ENCODE measurements around the gene PDXK. TPM values are rescaled to one million over a fixed set of nuclear protein-coding genes. Genes with fewer than 3 reads are reported as not detected.

PDXK gene
- total RNA-seq, 2 donors from 2014 or later, result 155 to 188 TPM

GRCh38 chr21:43771199-43771675, 52.3 kb downstream of the PDXK start:
- DNase-seq, result no peak
- no peak overlapping the region for H3K27ac ChIP-seq
- no peaks in the 10 kb centered on the region for H3K27me3 ChIP-seq
- intact Hi-C loops (cut with DNase I), result no loop called here
- TF ChIP-seq CTCF (IDR thresholded peaks at IDR 0.05), result no peak
- no peak overlapping the region for H3K9ac ChIP-seq (ENCODE audit: low read depth in 2 of 2, low read length in 2 of 2)
- H3K4me3 ChIP-seq, result no peak overlapping the region
- peaks cover 7% of the 10 kb centered on the region for H3K36me3 ChIP-seq
- H3K9me3 ChIP-seq, result no peaks in the 10 kb centered on the region
- peaks cover 15% of the 10 kb centered on the region for H3K4me1 ChIP-seq

GRCh38 chr21:43771698-43772424, 52.9 kb downstream of the PDXK start:
- Histone ChIP-seq H3K36me3 (peaks cover 7% of the 10 kb centered on the region), H3K9ac (ENCODE audit: low read depth in 2 of 2, low read length in 2 of 2) (no peak overlapping the region), H3K4me3 (no peak overlapping the region), H3K27me3 (no peaks in the 10 kb centered on the region), H3K9me3 (no peaks in the 10 kb centered on the region), H3K27ac (no peak overlapping the region), H3K4me1 (peaks cover 15% of the 10 kb centered on the region)
- intact Hi-C loops (cut with DNase I), result no loop called here
- no peak for TF ChIP-seq CTCF (IDR thresholded peaks at IDR 0.05)
- DNase-seq, result no peak

- Histone ChIP-seq H3K27me3 (no peaks in the 10 kb centered on the region), H3K4me1 (peaks cover 14% of the 10 kb centered on the region), H3K27ac (no peak overlapping the region), H3K9me3 (no peaks in the 10 kb centered on the region), H3K4me3 (no peak overlapping the region), H3K36me3 (peaks cover 7% of the 10 kb centered on the region), H3K9ac (ENCODE audit: low read depth in 2 of 2, low read length in 2 of 2) (no peak overlapping the region)
- intact Hi-C loops (cut with DNase I), result no loop called here
- no peak for DNase-seq
- no peak for TF ChIP-seq CTCF (IDR thresholded peaks at IDR 0.05)
Measured at GRCh38 chr21:43772425-43772821, 53.5 kb downstream of the PDXK start.

GRCh38 chr21:43774163-43774562, 55.2 kb downstream of the PDXK start:
- Histone ChIP-seq H3K9ac (ENCODE audit: low read depth in 2 of 2, low read length in 2 of 2) (no peak overlapping the region), H3K27ac (no peak overlapping the region), H3K36me3 (peaks cover 7% of the 10 kb centered on the region), H3K27me3 (no peaks in the 10 kb centered on the region), H3K4me1 (peaks cover 10% of the 10 kb centered on the region), H3K9me3 (no peaks in the 10 kb centered on the region), H3K4me3 (no peak overlapping the region)
- no peak for TF ChIP-seq CTCF (IDR thresholded peaks at IDR 0.05)
- intact Hi-C loops (cut with DNase I), result no loop called here
- no peak for DNase-seq

GRCh38 chr21:43775190-43775589, 56.3 kb downstream of the PDXK start:
- peaks cover 7% of the 10 kb centered on the region for H3K36me3 ChIP-seq
- H3K9ac ChIP-seq (ENCODE audit: low read depth in 2 of 2, low read length in 2 of 2), result peak overlapping the region; percentile 85 to 94
- TF ChIP-seq CTCF (IDR thresholded peaks at IDR 0.05), result no peak
- H3K27ac ChIP-seq, result no peak overlapping the region
- DNase-seq, result no peak
- peaks cover 10% of the 10 kb centered on the region for H3K4me1 ChIP-seq
- intact Hi-C loops (cut with DNase I), result no loop called here
- H3K4me3 ChIP-seq, result peak overlapping the region; percentile 86
- no peaks in the 10 kb centered on the region for H3K27me3 ChIP-seq
- no peaks in the 10 kb centered on the region for H3K9me3 ChIP-seq

Measured in colonic mucosa (tissue), 4 donors.